Measurements from ENCODE around the gene GUSB.

The GUSB gene

GRCh38 chr7:65976659-65977196, 5.3 kb downstream of the GUSB start:
- ATAC-seq = no peak
- TF ChIP-seq TOX (CRISPR knock-in tag; IDR thresholded peaks at IDR 0.05; ENCODE audit: borderline replicate concordance) (no peak), SNAI2 (CRISPR knock-in tag; IDR thresholded peaks at IDR 0.05) (no peak), ZFP30 (CRISPR knock-in tag; IDR thresholded peaks at IDR 0.05) (no peak), ZNF565 (CRISPR knock-in tag; conservative IDR thresholded peaks at IDR 0.05; ENCODE audit: low read depth) (no peak), ZFP3 (CRISPR knock-in tag; IDR thresholded peaks at IDR 0.05) (no peak), CREB5 (CRISPR knock-in tag; IDR thresholded peaks at IDR 0.05; ENCODE audit: low read depth) (no peak), TCF4 (CRISPR knock-in tag; IDR thresholded peaks at IDR 0.05; ENCODE audit: borderline replicate concordance) (no peak), ISL1 (CRISPR knock-in tag; IDR thresholded peaks at IDR 0.05) (no peak), RARB (CRISPR knock-in tag; IDR thresholded peaks at IDR 0.05) (no peak)
- TF ChIP-seq, protein P1, sequence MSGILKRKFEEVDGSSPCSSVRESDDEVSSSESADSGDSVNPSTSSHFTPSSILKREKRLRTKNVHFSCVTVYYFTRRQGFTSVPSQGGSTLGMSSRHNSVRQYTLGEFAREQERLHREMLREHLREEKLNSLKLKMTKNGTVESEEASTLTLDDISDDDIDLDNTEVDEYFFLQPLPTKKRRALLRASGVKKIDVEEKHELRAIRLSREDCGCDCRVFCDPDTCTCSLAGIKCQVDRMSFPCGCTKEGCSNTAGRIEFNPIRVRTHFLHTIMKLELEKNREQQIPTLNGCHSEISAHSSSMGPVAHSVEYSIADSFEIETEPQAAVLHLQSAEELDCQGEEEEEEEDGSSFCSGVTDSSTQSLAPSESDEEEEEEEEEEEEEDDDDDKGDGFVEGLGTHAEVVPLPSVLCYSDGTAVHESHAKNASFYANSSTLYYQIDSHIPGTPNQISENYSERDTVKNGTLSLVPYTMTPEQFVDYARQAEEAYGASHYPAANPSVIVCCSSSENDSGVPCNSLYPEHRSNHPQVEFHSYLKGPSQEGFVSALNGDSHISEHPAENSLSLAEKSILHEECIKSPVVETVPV (CRISPR knock-in tag; IDR thresholded peaks at IDR 0.05) = no peak

DNA sequence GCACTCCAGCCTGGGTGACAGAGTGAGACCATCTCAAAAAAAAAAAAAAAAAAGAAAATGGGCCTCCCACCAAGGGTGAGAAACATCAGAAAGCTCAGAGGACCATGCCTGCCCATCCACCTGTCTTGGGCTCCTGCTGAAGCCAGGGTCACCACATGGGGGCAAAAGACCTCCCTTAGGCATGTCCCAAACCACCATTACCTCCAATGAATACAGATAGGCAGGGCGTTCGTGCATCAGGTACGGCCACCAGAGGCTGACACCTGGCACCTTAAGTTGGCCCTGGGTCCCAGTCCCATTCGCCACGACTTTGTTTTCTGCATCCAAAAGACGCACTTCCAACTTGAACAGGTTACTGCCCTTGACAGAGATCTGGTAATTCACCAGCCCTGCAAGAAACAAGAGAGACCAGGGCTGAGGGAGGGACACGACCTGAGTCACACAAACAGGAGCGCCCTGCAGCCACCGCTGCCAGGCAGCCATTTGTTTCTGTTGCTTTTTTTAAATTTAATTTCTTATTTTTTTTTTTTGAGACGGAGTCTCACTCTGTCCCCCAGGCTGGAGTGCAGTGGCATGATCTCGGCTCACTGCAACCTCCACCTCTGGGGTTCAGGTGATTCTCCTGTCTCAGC, 6.1 kb downstream of the GUSB start:
- ATAC-seq = no peak
- TF ChIP-seq POU6F1 (CRISPR knock-in tag; IDR thresholded peaks at IDR 0.05; ENCODE audit: borderline replicate concordance, low read depth) = no peak
- TF ChIP-seq, protein P2, sequence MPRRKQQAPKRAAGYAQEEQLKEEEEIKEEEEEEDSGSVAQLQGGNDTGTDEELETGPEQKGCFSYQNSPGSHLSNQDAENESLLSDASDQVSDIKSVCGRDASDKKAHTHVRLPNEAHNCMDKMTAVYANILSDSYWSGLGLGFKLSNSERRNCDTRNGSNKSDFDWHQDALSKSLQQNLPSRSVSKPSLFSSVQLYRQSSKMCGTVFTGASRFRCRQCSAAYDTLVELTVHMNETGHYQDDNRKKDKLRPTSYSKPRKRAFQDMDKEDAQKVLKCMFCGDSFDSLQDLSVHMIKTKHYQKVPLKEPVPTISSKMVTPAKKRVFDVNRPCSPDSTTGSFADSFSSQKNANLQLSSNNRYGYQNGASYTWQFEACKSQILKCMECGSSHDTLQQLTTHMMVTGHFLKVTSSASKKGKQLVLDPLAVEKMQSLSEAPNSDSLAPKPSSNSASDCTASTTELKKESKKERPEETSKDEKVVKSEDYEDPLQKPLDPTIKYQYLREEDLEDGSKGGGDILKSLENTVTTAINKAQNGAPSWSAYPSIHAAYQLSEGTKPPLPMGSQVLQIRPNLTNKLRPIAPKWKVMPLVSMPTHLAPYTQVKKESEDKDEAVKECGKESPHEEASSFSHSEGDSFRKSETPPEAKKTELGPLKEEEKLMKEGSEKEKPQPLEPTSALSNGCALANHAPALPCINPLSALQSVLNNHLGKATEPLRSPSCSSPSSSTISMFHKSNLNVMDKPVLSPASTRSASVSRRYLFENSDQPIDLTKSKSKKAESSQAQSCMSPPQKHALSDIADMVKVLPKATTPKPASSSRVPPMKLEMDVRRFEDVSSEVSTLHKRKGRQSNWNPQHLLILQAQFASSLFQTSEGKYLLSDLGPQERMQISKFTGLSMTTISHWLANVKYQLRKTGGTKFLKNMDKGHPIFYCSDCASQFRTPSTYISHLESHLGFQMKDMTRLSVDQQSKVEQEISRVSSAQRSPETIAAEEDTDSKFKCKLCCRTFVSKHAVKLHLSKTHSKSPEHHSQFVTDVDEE (CRISPR knock-in tag; IDR thresholded peaks at IDR 0.05) = no peak
- TF ChIP-seq PATZ1 (CRISPR knock-in tag; IDR thresholded peaks at IDR 0.05; ENCODE audit: borderline replicate concordance) = no peak
- no peak for TF ChIP-seq ESRRG (CRISPR knock-in tag; IDR thresholded peaks at IDR 0.05)
- no peak for TF ChIP-seq ISL1 (CRISPR knock-in tag; IDR thresholded peaks at IDR 0.05)
- TF ChIP-seq OSR1 (CRISPR knock-in tag; IDR thresholded peaks at IDR 0.05) = no peak
- TF ChIP-seq CSDC2 (CRISPR knock-in tag; IDR thresholded peaks at IDR 0.05) = no peak
- TF ChIP-seq SNAI2 (CRISPR knock-in tag; IDR thresholded peaks at IDR 0.05) = no peak
- no peak for TF ChIP-seq GLIS3 (CRISPR knock-in tag; IDR thresholded peaks at IDR 0.05)
- no peak for TF ChIP-seq RARB (CRISPR knock-in tag; IDR thresholded peaks at IDR 0.05)
- TF ChIP-seq ZNF70 (CRISPR knock-in tag; IDR thresholded peaks at IDR 0.05) = no peak
- TF ChIP-seq, protein P1 (CRISPR knock-in tag; IDR thresholded peaks at IDR 0.05) = no peak
- no peak for TF ChIP-seq TCF4 (CRISPR knock-in tag; IDR thresholded peaks at IDR 0.05; ENCODE audit: borderline replicate concordance)

- no peak for ATAC-seq
- TF ChIP-seq OSR1 (CRISPR knock-in tag; IDR thresholded peaks at IDR 0.05) (no peak), GLIS3 (CRISPR knock-in tag; IDR thresholded peaks at IDR 0.05) (no peak), ARNTL (CRISPR knock-in tag; IDR thresholded peaks at IDR 0.05; ENCODE audit: borderline replicate concordance, low read depth) (no peak), PATZ1 (CRISPR knock-in tag; IDR thresholded peaks at IDR 0.05; ENCODE audit: borderline replicate concordance) (no peak), SNAI2 (CRISPR knock-in tag; IDR thresholded peaks at IDR 0.05) (no peak), CREB5 (CRISPR knock-in tag; IDR thresholded peaks at IDR 0.05; ENCODE audit: low read depth) (no peak), BACH2 (CRISPR knock-in tag; IDR thresholded peaks at IDR 0.05; ENCODE audit: borderline replicate concordance) (no peak), ISL1 (CRISPR knock-in tag; IDR thresholded peaks at IDR 0.05) (no peak)
These were observed 7.1 kb downstream of the GUSB start for GRCh38 chr7:65974876-65975275.

All from SK-N-SH treated with all-trans-retinoic acid at 6 μM for 48 hours (cell line).